Lung microvascular endothelial cell (primary cell): ENCODE results near the gene TGIF2. TPM values are rescaled to one million over a fixed set of nuclear protein-coding genes. Genes with fewer than 3 reads are reported as not detected.
"Not testable (repeated sequence)": the region's sequence is repeated elsewhere in the genome, so short reads cannot be mapped to it uniquely, and the experiment has no call there.

Experiments
- DNase-seq, 2 donors: peaks; one replicate each; pipeline versions ENCODE4 v3.0.0 to v3.0.0-alpha.2; 2010; ENCODE audit warnings: low read depth in 2 of 2
- total RNA-seq: library from RNA; depleted of rRNA; stranded (reverse); fragments of >200 nt; gene quantifications from 2 replicates; pipeline ENCODE4 v1.2.1, GENCODE V29; 2014

Gene TGIF2
- total RNA-seq, 1 donor from 2014 or later: 22.0 TPM

DNA sequence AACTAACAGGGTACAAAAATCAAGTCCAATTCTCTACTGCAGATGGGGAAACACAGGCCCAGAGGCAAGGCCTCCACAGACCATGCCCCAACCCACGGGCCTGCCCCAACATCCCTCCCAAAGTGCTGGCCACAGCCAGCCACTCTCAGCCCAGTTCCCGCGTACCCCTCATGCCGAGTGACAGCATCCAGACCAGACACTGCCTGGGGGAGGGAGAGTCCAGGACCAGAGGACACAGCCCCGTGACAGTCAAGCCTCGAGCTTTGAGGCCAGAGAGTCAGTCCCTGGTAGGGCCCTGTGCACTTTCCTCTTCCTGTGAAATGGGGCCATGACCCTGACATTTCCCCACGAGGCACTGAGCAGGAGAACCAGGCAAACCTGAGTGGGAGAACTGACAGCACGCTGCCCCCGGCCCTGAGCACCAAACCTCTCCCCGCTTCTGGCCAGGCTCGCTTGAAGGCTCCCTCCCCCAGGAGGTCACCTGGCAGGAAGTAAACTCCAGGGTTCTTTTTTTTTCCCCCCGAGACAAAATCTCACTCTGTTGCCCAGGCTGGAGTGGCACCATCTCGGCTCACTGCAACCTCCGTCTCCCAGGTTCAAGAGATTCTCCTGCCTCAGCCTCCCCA lies 27.2 kb upstream of the TGIF2 start:
- DNase-seq: no peak

DNA sequence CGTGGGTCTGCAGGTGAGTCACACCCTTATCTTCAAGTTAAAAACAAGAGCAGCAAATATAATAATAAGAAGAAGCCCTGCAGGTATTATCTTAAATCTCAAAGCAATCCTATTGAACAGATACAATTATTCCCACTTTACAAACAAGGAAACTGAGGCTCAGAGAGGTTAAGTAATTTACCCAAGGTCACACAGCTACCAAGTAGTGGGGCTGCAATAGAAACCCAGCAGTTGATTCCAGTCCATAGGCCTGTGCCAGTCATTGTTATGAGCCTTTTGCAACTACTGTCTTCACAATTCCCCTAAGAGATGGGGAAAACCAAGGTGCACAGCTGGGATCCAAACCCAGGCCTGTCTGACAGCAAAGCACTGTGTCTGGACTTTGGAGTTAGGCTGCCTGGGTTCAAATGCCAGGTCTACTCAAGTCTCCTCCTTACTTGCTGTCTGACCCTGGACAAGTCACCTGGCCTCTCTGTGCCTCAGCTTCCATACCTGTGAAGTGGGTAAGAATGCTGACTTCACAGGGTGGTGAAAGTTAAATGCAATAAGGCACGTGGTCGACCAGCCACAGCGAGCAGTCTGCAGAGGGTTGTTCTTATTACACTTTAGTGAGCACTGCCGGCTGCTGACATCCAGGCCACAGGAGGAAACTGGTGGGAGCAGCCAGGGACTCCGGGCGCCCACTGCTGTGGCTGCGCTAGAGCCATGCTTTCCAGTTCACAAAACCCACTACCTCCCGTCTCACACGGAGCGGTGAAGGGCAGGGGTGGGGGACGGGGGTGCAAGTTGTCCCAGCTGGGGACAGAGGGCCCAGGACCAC lies 26.0 kb upstream of the TGIF2 start:
- no peak for DNase-seq

DNA sequence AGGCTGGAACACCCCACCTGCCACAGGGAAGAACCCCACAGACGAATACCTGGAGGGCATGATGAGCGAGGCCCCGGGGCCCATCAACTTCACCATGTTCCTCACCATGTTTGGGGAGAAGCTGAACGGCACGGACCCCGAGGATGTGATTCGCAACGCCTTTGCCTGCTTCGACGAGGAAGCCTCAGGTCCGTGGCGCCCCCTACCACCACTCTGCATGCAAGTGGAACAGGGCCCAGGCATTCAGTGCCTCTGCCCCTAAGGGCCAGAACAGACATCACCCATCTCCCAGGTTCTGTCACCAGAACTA lies 25.4 kb upstream of the TGIF2 start:
- DNase-seq: peak in 1 of 2 donors; percentile 33

DNA sequence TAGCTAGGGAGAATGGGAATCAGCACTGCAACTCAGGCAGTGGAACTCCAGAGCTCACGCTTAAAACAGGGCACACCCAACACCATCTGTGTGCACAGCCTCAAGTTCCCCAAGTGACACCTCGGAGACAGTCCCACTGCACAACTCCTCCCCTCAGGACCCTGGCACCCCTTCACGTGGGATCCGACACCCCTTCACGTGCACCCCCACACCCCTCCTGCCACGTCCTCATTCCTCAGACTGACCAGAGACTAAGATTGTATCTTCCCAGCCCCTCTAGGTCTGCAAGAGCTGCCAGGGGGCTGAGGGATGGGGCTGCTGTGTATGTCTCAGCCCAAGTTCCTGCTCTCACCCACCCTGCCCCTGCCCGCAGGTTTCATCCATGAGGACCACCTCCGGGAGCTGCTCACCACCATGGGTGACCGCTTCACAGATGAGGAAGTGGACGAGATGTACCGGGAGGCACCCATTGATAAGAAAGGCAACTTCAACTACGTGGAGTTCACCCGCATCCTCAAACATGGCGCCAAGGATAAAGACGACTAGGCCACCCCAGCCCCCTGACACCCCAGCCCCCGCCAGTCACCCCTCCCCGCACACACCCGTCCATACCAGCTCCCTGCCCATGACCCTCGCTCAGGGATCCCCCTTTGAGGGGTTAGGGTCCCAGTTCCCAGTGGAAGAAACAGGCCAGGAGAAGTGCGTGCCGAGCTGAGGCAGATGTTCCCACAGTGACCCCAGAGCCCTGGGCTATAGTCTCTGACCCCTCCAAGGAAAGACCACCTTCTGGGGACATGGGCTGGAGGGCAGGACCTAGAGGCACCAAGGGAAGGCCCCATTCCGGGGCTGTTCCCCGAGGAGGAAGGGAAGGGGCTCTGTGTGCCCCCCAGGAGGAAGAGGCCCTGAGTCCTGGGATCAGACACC lies 24.4 kb upstream of the TGIF2 start:
- no peak for DNase-seq

DNA sequence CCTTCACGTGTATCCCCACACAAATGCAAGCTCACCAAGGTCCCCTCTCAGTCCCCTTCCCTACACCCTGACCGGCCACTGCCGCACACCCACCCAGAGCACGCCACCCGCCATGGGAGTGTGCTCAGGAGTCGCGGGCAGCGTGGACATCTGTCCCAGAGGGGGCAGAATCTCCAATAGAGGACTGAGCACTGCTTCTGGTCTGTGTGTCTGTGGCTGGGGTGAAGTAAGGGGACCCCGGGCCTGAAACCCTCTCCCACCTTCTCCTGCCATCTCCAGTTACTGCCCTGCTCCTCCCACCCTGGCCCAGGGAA lies 23.8 kb upstream of the TGIF2 start:
- DNase-seq: no peak

DNA sequence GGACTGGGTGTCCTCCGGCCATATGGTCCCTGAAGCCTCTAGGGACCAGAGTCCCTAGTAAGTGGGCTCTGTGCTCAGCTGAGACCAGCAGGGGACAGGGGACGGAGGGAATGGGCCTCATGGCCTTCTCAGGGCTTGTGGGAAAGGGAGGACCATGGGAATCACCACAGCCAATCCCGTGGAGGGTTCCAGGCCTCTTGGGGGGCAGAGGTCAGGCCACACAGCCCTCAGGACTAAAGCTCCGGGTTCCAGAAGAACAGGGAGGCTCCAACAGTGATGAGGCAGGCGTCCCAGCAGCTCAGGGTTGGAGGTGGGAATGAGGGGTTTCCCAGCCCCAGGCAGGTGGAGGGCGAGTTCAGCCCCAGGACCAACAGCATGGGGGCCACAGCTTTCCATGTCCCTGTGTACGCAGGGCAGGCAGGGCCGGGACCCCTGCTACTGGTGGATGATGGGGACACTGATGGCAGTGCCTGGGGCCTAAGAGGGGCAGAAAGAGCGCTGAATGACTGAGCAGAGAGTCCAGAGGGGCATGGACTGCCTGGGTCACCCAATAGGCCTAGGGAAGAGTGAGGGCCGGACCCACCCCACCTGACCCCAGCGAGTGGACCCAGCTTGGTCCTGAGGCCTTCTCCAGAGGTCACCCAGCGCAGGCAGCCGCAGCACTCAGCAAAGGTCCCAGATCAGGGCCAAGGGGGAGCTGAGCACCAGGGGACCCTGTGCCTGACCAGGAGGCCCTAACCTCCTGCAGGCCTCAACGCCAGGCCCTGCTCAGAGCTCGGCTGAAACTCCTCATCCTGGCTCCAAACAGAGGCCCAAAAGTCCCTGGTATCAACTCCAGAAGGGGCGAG lies 23.2 kb upstream of the TGIF2 start:
- DNase-seq: no peak

DNA sequence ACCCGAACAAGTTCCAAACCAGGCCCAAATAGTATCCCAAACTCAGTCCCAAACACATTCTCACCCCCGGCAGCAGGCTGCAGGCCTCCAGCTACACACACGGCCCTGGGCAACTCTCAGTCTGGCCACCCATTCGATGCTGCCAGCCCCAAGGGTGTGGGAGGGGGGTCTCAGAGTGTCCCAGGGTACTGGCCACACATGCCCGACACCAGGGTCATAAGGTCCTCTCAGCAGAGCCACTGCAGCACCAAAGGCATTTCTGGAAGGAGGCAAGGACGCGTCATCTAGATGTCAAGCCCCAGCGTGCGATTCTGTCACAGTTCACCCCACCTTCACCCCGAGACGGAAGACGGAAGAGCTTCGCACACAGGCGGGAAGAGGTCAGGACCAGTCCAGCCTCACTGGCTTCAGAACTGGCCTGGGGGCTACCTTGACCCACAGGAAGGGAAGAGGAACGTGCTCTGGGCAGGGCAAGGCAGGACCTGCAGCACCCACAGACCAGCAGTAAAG lies 22.6 kb upstream of the TGIF2 start:
- DNase-seq: no peak

DNA sequence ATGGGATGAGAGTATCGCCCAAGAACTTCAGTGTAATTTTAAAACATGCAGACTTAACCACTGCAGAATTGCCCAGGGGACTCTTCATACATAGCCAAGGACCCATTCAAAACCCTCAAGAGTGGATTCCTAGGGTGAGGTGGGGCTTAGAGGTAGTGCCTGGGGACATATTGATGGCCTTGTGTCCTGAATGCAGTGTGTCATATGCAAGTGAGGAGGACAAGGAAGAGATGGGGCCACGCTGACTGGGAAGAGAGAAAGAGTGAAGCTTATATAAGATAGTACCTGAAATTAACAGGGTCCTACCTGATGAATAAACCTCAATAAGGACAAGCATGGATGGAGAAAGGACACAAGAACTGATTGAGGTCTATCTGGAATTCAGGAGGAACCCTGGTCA lies 18.1 kb upstream of the TGIF2 start:
- DNase-seq: no peak

DNA sequence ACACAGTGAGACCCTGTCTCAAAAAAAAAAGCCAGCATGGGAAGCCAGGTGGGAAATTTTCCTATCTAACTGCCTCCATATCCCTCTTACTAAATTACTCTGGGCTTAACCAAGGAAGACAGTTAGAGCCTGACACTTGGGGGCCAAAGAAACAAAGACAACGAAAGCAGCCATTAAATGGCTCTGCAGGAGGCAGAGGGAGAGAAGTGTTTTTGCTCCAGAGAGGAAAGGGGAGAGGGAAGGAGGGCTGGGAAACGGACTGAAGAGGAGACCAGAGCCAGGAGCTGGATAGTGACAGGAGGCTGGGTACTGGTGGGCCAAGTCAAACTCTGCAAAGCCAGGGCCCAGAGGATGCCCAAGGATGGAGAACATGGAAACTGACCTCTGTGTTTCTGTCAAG lies 10.7 kb upstream of the TGIF2 start:
- no peak for DNase-seq

DNA sequence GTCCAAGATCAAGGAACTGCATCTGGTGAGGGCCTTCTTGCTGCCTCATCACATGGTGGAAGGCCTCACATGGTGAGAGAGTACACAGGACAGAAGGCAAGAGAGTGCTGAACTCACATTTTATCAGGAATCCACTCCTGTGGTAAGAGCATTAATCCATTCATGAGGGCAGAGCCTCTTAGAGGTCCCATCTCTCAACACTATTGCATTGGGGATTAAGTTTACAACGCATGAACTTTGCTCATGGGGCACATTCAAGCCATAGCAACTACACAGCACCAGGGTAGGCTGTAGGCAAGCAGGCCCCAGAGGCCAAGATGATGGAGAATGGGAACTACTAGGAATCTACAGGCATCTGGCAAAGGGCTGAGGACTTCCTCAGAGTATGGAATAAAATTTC lies 10.0 kb upstream of the TGIF2 start:
- no peak for DNase-seq

DNA sequence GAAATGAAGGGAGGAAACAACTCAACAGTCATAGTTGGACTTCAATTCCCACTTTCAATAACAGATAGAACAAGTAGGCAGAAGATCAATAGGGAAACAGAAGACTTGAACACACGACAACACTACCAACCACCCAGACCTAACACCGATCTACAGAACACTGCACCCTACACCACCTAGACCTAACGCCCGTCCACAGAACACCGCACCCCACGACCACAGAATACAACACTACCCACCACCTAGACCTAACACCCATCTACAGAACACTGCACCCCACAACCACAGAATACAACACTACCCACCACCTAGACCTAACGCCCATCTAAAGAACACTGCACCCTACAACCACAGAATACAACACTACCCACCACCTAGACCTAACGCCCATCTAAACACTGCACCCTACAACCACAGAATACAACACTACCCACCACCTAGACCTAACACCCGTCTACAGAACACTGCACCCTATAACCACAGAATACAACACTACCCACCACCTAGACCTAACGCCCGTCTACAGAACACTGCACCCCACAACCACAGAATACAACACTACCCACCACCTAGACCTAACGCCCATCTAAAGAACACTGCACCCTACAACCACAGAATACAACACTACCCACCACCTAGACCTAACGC lies 9.2 kb upstream of the TGIF2 start:
- DNase-seq: not testable (repeated sequence)

DNA sequence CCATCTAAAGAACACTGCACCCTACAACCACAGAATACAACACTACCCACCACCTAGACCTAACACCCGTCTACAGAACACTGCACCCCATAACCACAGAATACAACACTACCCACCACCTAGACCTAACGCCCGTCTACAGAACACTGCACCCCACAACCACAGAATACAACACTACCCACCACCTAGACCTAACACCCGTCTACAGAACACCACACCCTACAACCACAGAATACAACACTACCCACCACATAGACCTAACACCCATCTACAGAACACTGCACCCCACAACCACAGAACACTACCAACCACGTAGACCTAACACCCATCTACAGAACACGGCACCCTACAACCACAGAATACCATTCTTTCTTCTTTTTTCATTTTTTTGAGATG lies 8.7 kb upstream of the TGIF2 start:
- DNase-seq: not testable (repeated sequence)

DNA sequence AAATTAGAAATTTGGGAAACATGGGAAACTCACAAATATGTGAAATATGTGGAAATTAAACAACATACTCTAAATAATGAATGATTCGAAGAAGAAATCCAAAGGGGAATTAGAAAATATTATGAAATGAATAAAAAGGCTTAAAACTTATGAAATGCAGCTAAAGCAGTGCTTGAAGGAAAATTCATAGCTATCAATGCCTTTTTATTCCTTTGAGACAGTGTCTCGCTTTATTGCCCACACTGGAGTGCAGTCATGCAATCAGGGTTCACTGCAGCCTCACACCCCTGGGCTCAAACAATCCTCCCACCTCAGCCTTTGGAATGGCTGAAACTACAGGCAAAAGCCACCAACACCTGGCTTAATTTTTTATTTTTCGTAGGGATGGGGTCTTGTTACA lies 7.9 kb upstream of the TGIF2 start:
- no peak for DNase-seq

DNA sequence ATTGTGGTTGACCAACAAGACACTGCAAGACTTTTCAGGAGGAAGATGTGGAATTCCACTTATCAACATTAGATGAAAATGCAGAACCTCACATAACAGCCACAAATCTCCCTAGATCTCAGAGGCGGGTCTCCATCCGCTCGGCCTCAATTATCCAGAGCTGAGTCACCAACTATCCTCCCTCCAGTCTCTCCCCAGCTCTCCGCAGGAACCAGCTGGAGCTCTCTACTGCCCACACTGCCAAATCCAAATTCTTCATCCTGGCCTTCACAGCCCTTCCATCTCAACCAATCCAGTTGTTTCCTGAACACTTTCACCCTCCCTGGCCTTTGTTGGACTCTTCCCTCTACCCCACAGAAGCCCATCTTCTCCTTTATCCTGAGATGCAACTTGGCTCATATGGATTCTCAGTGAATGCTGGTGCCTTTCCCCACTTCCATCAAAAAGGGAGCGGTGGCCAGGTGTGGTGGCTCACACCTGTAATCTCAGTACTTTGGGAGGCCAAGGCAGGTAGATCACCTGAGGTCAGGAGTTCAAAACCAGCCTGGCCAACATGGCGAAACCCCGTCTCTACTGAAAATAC lies 3.5 kb upstream of the TGIF2 start:
- DNase-seq: peak in 1 of 2 donors; percentile 46

DNA sequence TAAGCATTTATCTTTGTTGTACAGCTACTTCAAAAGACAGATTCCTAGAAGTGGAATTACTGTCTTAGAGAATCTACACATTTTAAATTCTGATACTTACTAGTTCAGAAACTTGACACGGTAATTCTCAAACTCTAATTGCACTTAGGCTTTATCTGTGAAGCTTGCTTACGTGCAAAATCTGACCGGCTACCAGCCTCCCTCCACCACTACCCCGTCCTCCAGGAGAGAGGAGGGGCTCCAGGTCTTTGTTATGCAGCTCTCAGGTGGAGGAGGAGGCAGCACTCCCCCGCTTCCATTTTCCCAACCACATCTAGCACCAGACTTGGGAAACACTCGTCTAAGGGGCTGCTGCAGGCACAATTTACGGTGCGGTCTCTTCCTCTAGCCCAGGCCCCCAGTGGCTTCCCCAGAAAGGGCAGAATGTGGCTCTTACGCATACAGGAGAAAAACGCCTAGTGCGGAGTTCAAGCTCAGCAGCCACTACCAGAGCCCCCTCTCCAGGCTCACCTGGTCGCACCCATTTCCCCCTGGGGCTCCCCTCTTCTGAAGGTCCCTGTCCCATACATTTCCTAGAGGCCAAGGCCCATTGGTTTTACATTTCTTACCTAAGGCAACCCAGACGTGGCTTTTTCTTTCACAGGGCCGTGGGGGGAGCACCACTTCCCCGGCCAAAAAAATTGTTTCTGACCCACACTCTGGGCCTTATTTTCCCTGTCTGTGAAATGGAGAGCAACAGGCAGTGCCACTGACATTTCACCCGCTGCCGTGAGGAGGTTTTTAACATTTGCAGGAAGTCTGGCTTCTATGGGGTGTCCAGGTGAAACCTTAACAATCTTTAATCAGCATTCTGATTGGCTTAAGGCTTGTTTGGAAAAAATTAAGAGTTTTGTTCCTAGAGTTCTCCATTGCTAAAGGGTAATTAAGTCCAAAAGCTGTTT lies 1.6 kb upstream of the TGIF2 start:
- no peak for DNase-seq

DNA sequence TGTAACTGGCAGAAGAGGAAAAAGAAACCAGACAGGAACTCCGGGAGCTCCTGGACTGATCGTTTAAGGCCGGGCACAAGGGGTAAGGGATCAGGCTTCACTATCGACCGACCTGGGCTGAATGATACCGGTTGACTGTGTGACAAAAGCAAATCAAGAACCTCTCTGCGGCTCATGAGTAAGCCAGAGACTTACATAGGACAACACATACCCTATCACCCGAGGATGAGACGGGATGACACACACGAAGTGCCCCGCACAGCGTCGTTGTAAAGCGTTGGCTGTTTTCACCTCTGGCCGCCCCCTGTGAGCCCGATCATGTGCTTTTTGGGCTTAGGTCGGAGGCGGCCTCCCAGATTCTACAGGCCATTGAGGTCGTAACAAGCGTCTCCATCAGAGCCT lies 695 bp upstream of the TGIF2 start:
- peak; percentile 12 to 20 for DNase-seq

DNA sequence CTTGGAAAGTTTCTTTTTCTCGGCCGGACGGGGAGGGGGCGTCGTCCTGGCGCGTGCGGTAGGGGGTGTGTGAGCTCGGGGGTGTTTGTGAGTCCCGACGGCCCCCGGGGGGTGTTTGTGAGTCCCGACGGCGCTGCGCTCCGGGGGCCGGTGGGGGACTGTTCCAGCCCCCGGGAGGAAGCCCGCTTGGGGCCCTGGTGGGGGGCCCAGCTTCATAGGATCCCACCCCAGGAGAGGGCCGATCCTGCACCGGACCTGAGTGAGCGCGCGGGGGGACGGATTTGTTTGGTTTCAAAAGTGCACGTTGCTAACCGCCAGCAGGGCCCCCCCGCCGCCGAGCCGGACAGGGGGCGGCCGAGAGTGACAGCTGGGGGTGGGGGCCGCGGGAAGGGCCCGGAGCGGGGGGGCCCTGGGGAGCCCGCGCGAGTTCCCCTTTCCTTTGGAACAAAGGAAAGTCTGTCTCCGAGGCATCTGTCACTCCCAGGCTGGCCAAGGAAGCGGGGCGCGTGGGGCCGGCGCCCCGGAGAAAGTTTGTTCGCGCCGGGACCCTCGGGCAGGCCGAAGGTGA lies 485 bp downstream of the TGIF2 start:
- DNase-seq: peak; percentile 19 to 57

DNA sequence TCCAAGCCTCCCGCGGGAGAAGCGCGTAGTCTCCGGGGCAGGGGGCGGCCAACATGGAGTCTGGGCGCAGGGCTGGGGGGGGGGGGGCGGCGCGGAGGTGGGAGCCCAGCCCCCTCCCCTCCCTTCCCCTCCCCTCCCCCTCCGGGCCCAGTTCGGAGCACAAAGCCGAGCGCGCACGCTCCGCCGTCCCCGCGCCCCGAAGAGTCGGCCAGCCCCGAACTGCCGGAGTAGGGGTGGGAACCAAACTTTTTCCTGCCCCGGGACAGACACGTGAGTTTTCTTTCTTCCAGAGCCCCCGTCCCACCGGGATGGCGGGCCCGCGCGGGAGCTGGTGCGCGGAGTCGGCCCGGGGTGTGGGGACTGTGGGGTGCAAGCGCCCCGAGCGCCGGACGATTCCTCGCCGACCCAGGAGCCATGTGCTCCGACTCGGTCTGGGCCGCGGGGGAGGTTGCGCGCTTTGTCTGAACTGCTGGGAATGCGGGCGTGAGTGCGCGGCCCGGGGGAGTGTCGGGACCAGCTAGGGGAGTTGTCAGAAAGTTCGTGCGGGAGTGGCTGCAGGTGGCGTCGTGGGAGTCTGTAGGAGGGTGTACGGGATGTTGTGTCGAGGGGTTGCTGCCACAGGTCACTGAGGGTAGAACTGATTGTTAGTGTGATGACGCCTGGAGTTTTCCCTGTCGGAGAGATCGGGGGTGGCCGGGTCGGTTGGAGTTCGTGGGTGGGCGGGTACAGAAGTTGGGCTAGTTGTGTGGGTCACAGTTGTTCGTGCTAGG lies 1.2 kb downstream of the TGIF2 start:
- peak; percentile 40 to 69 for DNase-seq
